Mononuclear cell (primary cell): ENCODE results near the gene MRPL30. TPM values are rescaled to one million over a fixed set of nuclear protein-coding genes. Genes with fewer than 3 reads are reported as not detected.
"Not testable (repeated sequence)": the region's sequence is repeated elsewhere in the genome, so short reads cannot be mapped to it uniquely, and the experiment has no call there.

Experiments
- H3K27me3 ChIP-seq: 2 replicates; pipeline ENCODE4 v1.6.0; 2011; ENCODE audit warnings: low read length, control low read depth; ENCODE audit not compliant: insufficient read depth
- H3K4me1 ChIP-seq: 2 replicates; pipeline ENCODE4 v1.5.1; 2011; ENCODE audit warnings: mild to moderate bottlenecking, low read length, control low read depth; ENCODE audit not compliant: insufficient read depth
- H3K4me3 ChIP-seq: 2 replicates; pipeline ENCODE4 v1.5.1; 2011; ENCODE audit warnings: mild to moderate bottlenecking, low read length, moderate library complexity
- H3K9me3 ChIP-seq: 2 replicates; pipeline ENCODE4 v1.5.1; 2011; ENCODE audit warnings: low read depth, mild to moderate bottlenecking, control low read depth, low read length
- total RNA-seq: library from RNA; depleted of rRNA; stranded (reverse); fragments of >200 nt; gene quantifications from one replicate; pipeline ENCODE4 v1.2.3, GENCODE V29; 2012

MRPL30 gene
- total RNA-seq, 1 donor = 21.5 TPM

- Histone ChIP-seq H3K9me3 (no peaks in the 10 kb centered on the region), H3K4me3 (no peak overlapping the region), H3K4me1 (no peaks in the 10 kb centered on the region), H3K27me3 (no peaks in the 10 kb centered on the region)
Observed at GRCh38 chr2:99216096-99216495, 35.1 kb downstream of the MRPL30 start.

- H3K4me1 ChIP-seq = no peaks in the 10 kb centered on the region
- no peaks in the 10 kb centered on the region for H3K9me3 ChIP-seq
- H3K27me3 ChIP-seq = no peaks in the 10 kb centered on the region
- no peak overlapping the region for H3K4me3 ChIP-seq
Observed at GRCh38 chr2:99217929-99218501, 37.0 kb downstream of the MRPL30 start.

GRCh38 chr2:99233177-99233576 is 52.2 kb downstream of the MRPL30 start:
- not testable (repeated sequence) for H3K4me3 ChIP-seq, H3K9me3 ChIP-seq, H3K4me1 ChIP-seq, H3K27me3 ChIP-seq

- H3K4me1 ChIP-seq = no peaks in the 10 kb centered on the region
- no peak overlapping the region for H3K4me3 ChIP-seq
- no peaks in the 10 kb centered on the region for H3K27me3 ChIP-seq
- H3K9me3 ChIP-seq = no peaks in the 10 kb centered on the region
Observed at GRCh38 chr2:99238599-99238998, 57.6 kb downstream of the MRPL30 start.

- H3K4me1 ChIP-seq = no peaks in the 10 kb centered on the region
- H3K9me3 ChIP-seq = no peaks in the 10 kb centered on the region
- no peak overlapping the region for H3K4me3 ChIP-seq
- no peaks in the 10 kb centered on the region for H3K27me3 ChIP-seq
Observed at GRCh38 chr2:99240431-99240830, 59.4 kb downstream of the MRPL30 start.

- H3K4me1 ChIP-seq = no peaks in the 10 kb centered on the region
- H3K4me3 ChIP-seq = no peak overlapping the region
- H3K9me3 ChIP-seq = no peaks in the 10 kb centered on the region
- no peaks in the 10 kb centered on the region for H3K27me3 ChIP-seq
Observed at GRCh38 chr2:99242151-99242550, 61.2 kb downstream of the MRPL30 start.

Other genes with a start within 250 kb of the MRPL30 start
- 1.6 TPM for gene CRACDL, start 245.0 kb upstream of the MRPL30 start, total RNA-seq
- gene C2orf15, start 39.5 kb upstream of the MRPL30 start, total RNA-seq = 0.21 TPM
- gene TSGA10, start 26.2 kb upstream of the MRPL30 start, total RNA-seq = 14.7 TPM
- 16.4 TPM for gene LIPT1, start 26.2 kb upstream of the MRPL30 start, total RNA-seq
- gene MITD1, start 126 bp upstream of the MRPL30 start, total RNA-seq = 16.2 TPM
- gene LYG2, start 74.5 kb downstream of the MRPL30 start, total RNA-seq = not detected
- 0.52 TPM for gene LYG1, start 120.0 kb downstream of the MRPL30 start, total RNA-seq
- 18.9 TPM for gene TXNDC9, start 155.1 kb downstream of the MRPL30 start, total RNA-seq
- 24.6 TPM for gene EIF5B, start 156.2 kb downstream of the MRPL30 start, total RNA-seq